GM19467 (cell line): Measurements from ENCODE around the gene SELPLG.
"Not testable (repeated sequence)": the region's sequence is repeated elsewhere in the genome, so short reads cannot be mapped to it uniquely, and the experiment has no call there.

Experiments
- ATAC-seq: cut with Tn5 transposase; IDR thresholded peaks from one replicate; pipeline ENCODE4 v1.9.1; 2021; ENCODE audit warnings: mild to moderate bottlenecking, moderate library complexity; ENCODE audit not compliant: unreplicated experiment

Gene SELPLG

DNA sequence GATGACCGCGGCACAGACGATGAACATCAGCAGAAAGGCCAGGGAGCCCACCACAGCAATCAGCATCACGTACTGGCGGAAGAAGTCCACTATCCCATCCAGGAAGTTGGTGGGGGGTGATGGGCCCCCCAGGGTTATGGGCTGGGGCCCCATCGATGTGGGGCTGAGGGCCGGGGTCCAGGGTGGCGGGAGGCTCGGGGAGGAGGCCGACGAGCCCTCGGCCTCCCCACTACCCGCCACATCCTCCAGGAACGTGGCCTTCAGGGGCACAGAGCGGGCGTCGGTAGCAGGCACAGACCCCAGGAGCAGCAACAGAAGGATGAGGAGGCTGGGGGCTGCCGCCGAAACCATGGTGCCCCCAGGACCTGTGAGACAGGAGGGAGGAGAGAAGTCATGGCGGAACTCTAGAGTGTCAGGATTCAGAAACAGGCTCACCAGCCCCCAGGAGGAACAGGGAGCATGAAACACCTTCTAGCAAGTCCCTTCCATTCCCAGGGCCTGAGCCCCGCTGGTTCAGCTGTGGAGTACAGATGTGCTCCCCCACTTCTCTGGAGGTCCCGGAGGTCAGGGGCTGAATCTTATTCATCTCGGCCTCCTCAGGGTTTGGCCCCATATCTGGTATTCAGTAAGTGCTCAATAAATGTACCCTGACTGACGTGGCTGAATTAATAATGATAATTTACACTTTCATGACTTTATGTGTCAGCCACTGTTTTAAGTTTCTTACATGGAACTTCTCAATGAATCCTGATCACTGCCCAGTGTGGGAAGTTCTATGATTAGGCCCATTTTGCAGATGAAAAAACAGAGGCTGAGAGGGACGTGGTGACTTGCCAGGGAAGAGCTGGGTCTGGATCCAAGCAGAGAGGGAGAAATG, 41.4 kb downstream of the SELPLG start:
- no peak for ATAC-seq

GRCh38 chr12:108591267-108591980, 42.3 kb downstream of the SELPLG start:
- ATAC-seq: no peak

DNA sequence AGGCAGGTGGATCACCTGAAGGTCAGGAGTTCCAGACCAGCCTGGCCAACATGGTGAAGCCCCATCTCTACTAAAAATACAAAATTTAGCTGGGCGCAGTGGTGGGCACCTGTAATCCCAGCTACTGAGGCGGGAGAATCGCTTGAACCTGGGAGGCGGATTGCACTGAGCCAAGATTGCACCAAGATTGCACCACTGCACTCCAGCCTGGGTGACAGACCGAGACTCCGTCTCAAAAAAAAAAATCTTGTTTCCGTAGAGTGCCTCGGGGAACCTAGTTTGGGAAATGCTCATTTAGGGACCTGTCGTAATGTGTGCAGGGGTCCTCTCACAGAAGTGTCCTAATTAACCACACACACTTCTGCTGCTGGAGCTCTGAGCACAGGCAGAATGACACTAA, 43.2 kb downstream of the SELPLG start:
- ATAC-seq: not testable (repeated sequence)

- ATAC-seq: no peak
Observed at GRCh38 chr12:108589840-108590229, 43.9 kb downstream of the SELPLG start.

- no peak for ATAC-seq
Observed at GRCh38 chr12:108589028-108589839, 44.5 kb downstream of the SELPLG start.

GRCh38 chr12:108587826-108588225, 45.9 kb downstream of the SELPLG start:
- no peak for ATAC-seq

DNA sequence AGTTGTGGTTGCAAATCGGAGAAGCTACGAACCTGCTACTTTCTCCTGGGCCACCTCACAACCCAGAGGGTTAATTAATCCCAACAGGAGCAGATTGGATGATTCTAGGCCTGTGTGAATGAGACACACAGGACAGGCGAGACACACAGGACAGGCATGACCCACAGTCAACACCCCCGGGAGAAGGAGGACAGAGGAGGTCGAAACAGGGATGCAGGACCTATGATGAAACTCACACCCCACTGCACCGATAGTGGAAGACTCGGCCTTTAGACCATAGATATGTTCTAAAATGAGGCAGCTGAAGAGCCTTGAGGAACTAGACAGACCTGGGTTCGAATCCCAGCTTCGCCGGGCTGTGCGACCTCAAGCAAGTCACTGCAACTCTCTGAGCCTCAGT, 47.4 kb downstream of the SELPLG start:
- no peak for ATAC-seq

DNA sequence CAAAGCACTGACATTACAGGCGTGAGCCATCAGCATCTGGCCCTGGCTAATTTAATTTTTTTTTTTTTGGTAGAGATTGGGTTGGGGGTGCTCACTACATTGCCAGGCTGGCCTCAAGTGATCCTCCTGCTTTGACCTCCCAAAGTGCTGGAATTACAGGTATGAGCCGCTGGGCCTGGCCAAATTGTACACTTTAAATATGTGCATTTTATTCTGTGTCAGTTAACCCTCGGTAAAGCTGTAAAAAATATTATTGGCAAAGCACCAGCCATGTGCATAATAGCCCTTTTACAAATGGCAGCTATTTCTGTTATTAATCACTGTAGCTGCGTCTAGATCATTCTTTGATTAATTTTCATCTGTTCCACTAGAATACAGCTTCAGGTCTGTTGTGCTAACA, 47.8 kb downstream of the SELPLG start:
- no peak for ATAC-seq

DNA sequence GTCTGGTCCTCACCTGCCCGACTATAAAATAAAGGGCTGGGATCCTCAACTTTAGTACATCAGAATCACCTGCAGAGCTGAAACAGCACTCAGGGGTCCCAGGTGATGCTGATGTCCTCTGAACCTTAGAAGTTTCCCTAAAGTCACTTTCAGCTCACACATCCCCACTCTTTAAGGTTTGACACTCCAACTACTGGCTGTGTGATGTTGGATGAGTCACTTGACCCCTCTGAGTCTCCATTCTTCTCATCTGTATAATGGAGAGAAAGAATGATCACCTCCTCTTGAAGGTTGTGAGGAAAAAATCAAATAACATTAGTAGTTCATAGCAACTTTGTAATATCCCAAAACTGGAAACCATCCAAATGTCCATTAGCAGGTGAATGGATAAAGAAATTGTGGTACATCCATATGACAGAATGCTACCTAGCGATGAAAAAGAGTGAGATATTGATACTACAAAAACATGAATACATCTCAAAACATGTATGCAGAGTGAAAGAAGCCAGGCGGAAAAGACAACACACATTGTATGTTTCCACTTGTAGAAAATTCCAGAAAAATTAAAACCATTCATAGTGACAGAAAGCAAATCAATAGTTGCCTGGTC, 49.1 kb downstream of the SELPLG start:
- no peak for ATAC-seq

- no peak for ATAC-seq
Observed at GRCh38 chr12:108583991-108584390, 49.7 kb downstream of the SELPLG start.

DNA sequence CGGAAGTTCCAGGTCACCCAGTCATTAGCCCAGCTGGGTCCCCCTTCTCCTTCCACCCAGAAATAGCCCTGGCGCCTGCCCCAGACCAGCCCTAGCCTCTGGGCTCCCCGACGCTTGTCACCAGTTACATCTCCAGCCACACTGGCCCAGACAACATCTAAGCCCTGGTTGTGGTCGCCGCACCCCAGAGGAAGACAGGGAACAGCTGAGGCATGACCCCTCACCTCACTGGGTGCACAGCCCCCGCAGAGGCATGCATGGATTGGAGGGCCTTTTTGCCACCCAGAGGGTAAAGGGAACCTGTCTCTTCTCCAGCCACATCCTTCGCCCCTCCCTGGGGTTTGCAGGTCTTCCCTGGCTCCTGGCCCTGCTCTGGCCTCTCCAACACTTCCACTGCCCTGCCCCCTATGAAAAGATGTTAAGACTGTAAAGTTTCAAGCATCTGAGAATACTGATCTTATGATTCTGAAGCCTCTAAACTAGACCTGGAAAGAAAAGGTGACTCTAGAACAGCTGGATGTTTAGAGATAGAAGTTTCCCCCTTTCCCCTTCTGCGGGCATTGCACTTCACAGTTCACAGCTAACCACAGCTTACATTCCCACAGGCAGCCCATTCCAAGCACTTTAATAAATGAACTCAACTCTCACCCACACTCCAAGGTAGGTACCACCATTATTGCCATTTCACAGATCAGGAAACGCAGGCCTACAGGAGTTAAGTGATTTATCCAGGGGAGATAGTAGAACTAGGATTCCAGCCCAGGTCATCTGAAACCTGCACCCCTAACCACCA, 50.5 kb downstream of the SELPLG start:
- no peak for ATAC-seq

DNA sequence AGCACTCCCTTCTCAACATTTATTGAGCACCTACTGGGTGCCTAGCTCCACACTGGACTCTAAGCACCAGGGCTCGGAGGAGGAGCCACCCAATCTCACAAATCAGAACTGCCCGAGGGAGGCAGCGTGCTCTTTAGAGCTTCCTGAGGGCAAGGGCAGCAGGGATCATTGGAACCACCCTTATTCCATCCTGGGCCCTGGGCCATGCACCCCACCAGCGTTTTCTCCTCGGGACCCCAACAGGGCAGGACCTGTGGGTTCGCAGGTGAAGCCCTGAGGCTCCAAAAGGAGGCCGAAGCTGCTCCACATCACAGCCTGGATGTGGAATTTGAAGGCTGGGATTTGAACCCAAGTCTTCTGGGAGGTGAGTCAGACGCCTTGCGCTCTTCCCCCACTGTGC, 51.2 kb downstream of the SELPLG start:
- no peak for ATAC-seq

DNA sequence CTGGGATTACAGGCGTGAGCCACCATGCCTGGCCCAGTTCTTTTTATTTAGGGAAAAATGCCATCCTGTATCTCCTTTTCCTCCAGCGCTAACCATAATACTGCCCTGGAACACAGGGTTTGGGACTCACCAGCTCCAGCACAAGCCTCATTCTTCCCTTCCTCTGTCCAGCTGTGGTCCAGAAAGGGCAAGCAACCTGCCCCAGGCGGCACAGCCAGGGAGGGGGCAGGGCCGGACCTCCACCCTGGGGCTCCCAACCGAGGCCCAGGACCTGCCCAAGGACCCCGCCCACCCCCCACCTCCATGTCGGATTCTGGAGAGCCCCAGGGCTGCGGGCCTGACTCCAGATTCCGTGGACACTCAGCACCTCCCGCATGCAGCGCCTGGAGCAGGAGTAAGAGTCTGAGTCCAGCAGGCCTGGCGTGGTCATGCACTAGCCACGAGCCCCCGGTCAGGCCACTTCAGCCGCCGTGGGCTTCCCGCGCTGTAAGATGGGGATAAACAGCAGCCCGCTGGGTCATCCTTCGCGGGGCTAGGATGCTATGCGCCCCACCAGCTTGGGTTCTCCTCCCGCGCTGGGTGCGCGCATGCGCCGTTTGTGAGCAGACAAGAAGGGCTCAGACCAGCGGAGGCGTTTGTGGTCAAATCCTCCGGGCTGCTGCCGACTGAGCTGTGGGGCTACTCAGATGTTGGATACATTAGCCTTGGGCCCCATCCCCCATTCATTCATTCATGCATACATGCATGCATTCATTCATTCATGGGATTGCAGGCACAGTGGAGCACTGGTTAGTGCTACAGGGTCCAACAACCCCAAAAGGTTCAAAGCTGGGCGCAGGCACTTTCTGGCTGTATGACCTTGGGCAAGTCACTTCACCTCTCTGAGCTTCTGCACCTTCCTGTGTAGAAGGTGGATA, 52.1 kb downstream of the SELPLG start:
- no peak for ATAC-seq

GRCh38 chr12:108580531-108580930, 53.2 kb downstream of the SELPLG start:
- ATAC-seq: no peak

DNA sequence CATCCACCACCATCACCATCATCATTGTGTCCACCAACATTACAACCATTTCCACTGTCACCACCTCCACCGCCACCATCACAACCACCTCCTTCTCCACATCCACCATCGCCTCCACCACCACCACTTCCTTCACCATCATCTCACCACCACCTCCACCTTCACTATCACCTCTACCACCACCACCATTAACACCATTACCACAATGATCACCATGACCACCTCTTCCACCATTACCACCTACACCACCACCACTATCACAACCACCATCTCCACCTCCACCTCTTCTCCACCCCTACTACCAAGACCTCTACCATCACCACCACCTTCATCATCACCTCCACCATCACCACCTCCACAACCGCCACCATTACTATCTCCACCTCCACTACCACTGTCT, 54.9 kb downstream of the SELPLG start:
- no peak for ATAC-seq

GRCh38 chr12:108578264-108578663, 55.4 kb downstream of the SELPLG start:
- ATAC-seq: no peak

- ATAC-seq: no peak
Observed at GRCh38 chr12:108577458-108577857, 56.2 kb downstream of the SELPLG start.

DNA sequence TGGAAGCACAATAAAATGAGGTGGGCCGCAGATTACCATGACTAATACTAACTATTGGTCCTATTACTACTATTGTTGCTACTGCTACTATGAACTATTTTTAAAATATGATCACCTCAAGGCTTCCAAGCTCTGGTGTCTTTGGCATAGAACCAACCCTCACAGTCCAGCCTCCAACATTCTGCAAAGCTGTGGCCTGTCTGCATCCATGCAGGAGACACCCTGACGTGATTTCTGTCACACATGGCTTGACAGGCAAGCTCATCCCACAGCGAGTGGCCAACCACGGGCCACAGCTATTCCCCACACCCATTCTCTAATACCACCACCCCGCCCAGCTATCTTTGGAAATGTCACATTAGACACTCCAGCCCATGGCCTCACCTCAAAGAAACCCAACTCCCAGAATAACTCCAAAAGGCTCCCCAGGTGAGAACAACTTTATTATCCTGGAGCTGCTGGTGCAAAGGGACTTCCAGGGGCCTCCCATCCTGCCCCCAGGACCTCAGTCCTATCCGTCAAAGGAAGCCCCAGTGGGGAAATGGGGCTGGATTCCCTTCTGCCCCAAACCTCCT, 56.9 kb downstream of the SELPLG start:
- ATAC-seq: no peak
